ENCODE measurements around the gene ADAMTS8. TPM values are rescaled to one million over a fixed set of nuclear protein-coding genes. Genes with fewer than 3 reads are reported as not detected.
A peak's percentile ranks its signal among the peaks of the same experiment; 100 is the strongest.

Gene ADAMTS8
- total RNA-seq, 1 donor from 2014 or later, result 1.5 TPM

DNA sequence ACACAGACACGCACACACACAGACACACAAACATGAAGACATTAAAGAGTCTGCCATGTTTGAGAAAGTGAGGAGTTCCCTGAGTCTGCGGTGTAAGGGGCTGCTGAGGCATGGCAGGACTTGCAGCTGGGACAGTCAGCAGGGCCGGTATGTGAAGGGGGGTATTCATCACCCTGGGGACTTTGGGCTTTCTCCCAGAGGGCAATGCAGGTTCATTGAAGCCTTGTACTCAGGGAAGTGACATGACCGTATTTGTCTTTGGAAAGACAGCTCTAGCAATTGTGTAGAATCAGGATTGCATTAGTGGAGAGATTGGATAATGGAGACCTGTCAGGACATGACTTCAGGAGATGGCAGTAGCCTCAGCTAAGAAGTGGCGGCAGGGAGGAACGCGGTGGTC, 9.4 kb upstream of the ADAMTS8 start:
- peaks cover 8% of the 10 kb centered on the region for H3K4me1 ChIP-seq
- no peak for DNase-seq (ENCODE audit: extremely low spot score in 2 of 2)
- no peaks in the 10 kb centered on the region for H3K27me3 ChIP-seq
- intact Hi-C loops (cut with DNase I), result no loop called here
- no peak overlapping the region for H3K27ac ChIP-seq
- TF ChIP-seq POLR2A (IDR thresholded peaks at IDR 0.05) (no peak), POLR2AphosphoS5 (IDR thresholded peaks at IDR 0.05; ENCODE audit: insufficient read depth in 1 of 2, low read depth in 1 of 2) (no peak)
- TF ChIP-seq, protein P1, sequence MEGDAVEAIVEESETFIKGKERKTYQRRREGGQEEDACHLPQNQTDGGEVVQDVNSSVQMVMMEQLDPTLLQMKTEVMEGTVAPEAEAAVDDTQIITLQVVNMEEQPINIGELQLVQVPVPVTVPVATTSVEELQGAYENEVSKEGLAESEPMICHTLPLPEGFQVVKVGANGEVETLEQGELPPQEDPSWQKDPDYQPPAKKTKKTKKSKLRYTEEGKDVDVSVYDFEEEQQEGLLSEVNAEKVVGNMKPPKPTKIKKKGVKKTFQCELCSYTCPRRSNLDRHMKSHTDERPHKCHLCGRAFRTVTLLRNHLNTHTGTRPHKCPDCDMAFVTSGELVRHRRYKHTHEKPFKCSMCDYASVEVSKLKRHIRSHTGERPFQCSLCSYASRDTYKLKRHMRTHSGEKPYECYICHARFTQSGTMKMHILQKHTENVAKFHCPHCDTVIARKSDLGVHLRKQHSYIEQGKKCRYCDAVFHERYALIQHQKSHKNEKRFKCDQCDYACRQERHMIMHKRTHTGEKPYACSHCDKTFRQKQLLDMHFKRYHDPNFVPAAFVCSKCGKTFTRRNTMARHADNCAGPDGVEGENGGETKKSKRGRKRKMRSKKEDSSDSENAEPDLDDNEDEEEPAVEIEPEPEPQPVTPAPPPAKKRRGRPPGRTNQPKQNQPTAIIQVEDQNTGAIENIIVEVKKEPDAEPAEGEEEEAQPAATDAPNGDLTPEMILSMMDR (IDR thresholded peaks at IDR 0.05), result no peak
- H3K9me3 ChIP-seq, result no peaks in the 10 kb centered on the region
- H3K4me3 ChIP-seq, result no peak overlapping the region
- H3K36me3 ChIP-seq, result no peaks in the 10 kb centered on the region

DNA sequence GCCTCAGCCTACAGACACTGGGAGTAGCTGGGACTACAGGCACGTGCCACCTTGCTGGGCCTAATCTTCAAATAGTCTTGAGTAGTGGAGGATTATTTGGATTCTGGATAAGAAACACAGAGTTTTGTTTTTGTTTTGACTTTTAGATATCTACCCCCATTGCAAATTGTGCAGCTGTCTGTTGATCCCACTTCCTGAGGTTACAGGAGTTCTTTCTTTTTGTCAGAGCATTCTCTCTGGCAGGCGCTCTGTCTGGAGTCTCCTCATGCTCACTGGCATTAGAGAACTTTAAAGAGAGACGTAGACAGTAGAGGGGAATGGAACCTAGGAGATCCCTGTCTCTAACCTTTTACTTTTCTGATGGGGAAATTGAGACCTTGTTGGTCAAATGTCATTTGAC, 7.8 kb upstream of the ADAMTS8 start:
- no peaks in the 10 kb centered on the region for H3K9me3 ChIP-seq
- TF ChIP-seq POLR2AphosphoS5 (IDR thresholded peaks at IDR 0.05; ENCODE audit: insufficient read depth in 1 of 2, low read depth in 1 of 2) (no peak), POLR2A (IDR thresholded peaks at IDR 0.05) (no peak)
- TF ChIP-seq, protein P1 (IDR thresholded peaks at IDR 0.05), result no peak
- no peak overlapping the region for H3K4me3 ChIP-seq
- H3K27me3 ChIP-seq, result no peaks in the 10 kb centered on the region
- no peak for DNase-seq (ENCODE audit: extremely low spot score in 2 of 2)
- no peaks in the 10 kb centered on the region for H3K36me3 ChIP-seq
- intact Hi-C loops (cut with DNase I), result no loop called here
- peaks cover 8% of the 10 kb centered on the region for H3K4me1 ChIP-seq
- H3K27ac ChIP-seq, result no peak overlapping the region

DNA sequence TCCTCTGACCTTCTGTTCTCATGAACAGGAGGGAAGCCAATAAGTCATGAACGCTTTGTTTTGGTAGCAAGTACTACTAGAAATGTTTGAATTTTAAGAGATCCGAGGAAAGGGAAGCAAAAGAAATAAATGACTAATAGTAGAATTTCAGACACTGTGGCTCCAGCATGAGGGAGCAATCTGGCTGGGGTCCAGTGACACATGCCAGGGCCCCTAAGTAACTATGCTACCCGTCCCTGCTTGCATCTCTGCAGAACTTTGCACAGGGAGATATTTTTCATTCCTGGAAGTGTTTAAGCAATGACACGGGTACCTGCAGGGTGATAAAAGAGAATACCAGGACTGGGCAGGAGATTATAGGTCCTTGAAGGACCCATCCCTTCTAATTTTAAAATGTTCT, 7.3 kb upstream of the ADAMTS8 start:
- Histone ChIP-seq H3K4me1 (peaks cover 8% of the 10 kb centered on the region), H3K27me3 (no peaks in the 10 kb centered on the region), H3K36me3 (no peaks in the 10 kb centered on the region), H3K9me3 (no peaks in the 10 kb centered on the region), H3K27ac (no peak overlapping the region), H3K4me3 (no peak overlapping the region)
- TF ChIP-seq POLR2AphosphoS5 (IDR thresholded peaks at IDR 0.05; ENCODE audit: insufficient read depth in 1 of 2, low read depth in 1 of 2), result no peak
- no peak for TF ChIP-seq POLR2A (IDR thresholded peaks at IDR 0.05)
- TF ChIP-seq, protein P1 (IDR thresholded peaks at IDR 0.05), result no peak
- no peak for DNase-seq (ENCODE audit: extremely low spot score in 2 of 2)
- intact Hi-C loops (cut with DNase I), result no loop called here

DNA sequence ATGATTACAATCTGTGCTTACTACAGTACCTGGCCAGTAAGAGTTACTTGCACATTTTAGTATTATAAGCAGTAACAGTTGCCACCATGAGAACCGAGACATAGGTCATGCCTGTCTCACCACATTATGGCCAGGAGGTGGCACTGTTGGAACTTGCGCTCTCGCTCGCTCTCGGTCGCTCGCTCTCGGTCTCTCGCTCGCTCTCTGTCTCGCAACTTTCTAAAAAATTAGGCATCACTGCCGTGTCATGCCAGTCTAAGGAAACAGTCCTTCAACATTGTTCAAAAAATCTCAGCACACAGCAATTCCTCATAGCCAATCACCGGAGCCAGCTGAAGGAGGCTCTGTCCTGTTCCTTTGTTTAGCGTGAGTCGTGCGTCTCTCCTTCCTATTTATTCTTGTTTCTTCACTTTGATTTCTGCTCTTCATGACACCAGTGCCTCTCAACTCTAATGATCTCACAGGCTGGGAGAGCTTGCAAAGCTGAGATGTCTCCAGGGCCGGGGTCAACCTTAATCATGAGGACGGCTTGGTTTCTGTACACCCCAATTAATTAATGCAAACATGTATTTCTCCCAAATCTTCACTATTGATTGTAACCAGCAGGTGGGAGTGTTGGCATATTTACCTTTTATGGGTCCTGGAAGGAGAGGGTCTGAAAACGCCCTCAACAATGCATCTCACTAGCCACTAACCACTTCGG, 6.3 kb upstream of the ADAMTS8 start:
- Histone ChIP-seq H3K4me3 (peak overlapping the region; percentile 50 to 53), H3K4me1 (peaks cover 8% of the 10 kb centered on the region), H3K9me3 (no peaks in the 10 kb centered on the region), H3K27me3 (no peaks in the 10 kb centered on the region), H3K36me3 (no peaks in the 10 kb centered on the region), H3K27ac (peak overlapping the region; percentile 80)
- TF ChIP-seq, protein P1 (IDR thresholded peaks at IDR 0.05), result peak; percentile 70 to 90 (median 70)
- TF ChIP-seq POLR2A (IDR thresholded peaks at IDR 0.05) (no peak), POLR2AphosphoS5 (IDR thresholded peaks at IDR 0.05; ENCODE audit: insufficient read depth in 1 of 2, low read depth in 1 of 2) (peak in 1 of 2 donors; percentile 42)
- intact Hi-C loops (cut with DNase I), result loop anchor here (1.0 kb wide), 1 partner anchor 428 kb away; no protein-coding TSS in a partner anchor
- no peak for DNase-seq (ENCODE audit: extremely low spot score in 2 of 2)

DNA sequence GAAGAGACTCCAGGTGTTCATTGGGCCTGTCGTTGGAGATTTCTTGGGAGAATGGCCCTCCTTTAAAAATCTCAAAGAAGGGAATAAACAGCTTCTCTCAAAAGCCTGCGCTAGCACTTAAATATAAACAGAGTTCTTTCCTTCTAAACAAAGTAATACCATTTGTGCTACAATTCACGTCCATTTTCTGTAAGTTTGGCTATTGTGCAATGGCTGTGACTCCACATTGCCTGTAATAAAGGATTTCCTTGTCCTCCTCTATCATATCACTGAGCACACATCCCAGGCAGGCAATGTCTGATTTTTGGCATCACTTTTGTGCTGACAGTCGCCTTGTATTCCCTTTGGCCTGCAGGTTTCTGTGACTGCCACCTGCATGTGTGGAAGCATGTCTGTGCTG, 4.9 kb upstream of the ADAMTS8 start:
- H3K4me1 ChIP-seq, result peaks cover 8% of the 10 kb centered on the region
- H3K27ac ChIP-seq, result no peak overlapping the region
- intact Hi-C loops (cut with DNase I), result no loop called here
- H3K36me3 ChIP-seq, result no peaks in the 10 kb centered on the region
- H3K27me3 ChIP-seq, result no peaks in the 10 kb centered on the region
- no peak for DNase-seq (ENCODE audit: extremely low spot score in 2 of 2)
- TF ChIP-seq, protein P1 (IDR thresholded peaks at IDR 0.05), result no peak
- TF ChIP-seq POLR2A (IDR thresholded peaks at IDR 0.05) (no peak), POLR2AphosphoS5 (IDR thresholded peaks at IDR 0.05; ENCODE audit: insufficient read depth in 1 of 2, low read depth in 1 of 2) (no peak)
- H3K4me3 ChIP-seq, result no peak overlapping the region
- no peaks in the 10 kb centered on the region for H3K9me3 ChIP-seq

All from vagina (tissue), 2 donors.